ENCODE results near the gene PKP3. TPM values are rescaled to one million over a fixed set of nuclear protein-coding genes. Genes with fewer than 3 reads are reported as not detected.

PKP3 gene
- total RNA-seq, 3 donors from 2014 or later: 0.32 to 60.9 (median 36.7) TPM

DNA sequence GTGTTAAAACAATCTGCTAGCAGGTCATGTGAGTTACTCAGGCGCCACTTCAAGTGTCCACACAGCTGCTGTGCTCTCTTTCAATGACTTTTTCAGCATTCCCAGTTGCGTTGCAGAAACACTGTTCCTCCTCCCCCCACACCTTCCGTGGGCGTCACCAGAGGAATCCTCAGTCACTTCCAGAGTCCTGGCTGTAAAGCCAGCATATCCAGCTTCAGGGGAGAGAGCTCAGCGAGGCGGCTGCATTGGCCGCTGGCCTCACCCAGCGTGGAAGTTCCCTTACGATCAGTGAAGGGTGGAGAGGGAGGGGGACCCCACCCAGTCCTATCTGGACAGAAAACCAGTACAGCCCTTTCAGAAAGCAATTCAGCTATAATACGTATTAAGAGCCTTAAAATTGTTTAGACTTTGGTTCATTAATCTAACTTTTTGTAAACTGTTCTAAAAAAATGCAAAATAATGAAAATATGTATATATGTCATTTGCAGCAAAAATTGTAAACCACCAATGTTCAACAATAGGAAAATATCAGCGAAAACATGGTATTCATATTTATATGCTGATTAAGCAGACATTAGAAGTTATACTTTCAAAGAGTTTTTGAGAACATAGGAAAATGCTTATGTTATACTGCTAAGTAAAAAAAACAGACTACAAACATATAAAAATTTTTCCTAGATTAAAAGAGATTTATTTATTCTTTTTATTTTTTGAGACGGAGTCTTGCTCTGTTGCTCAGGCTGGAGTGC, 50.6 kb downstream of the PKP3 start:
- Histone ChIP-seq H3K4me3 (no peak overlapping the region), H3K4me1 (peaks cover 0 to 4% of the 10 kb centered on the region in 2 donors), H3K9me3 (no peaks in the 10 kb centered on the region), H3K27ac (no peak overlapping the region), H3K36me3 (no peaks in the 10 kb centered on the region), H3K27me3 (peaks cover 0 to 4% of the 10 kb centered on the region in 2 donors)
- DNase-seq (ENCODE audit: low spot score in 2 of 2): peak in 1 of 2 donors; percentile 39
- TF ChIP-seq POLR2AphosphoS5 (IDR thresholded peaks at IDR 0.05) (no peak), POLR2A (IDR thresholded peaks at IDR 0.05) (no peak)
- TF ChIP-seq, protein P1, sequence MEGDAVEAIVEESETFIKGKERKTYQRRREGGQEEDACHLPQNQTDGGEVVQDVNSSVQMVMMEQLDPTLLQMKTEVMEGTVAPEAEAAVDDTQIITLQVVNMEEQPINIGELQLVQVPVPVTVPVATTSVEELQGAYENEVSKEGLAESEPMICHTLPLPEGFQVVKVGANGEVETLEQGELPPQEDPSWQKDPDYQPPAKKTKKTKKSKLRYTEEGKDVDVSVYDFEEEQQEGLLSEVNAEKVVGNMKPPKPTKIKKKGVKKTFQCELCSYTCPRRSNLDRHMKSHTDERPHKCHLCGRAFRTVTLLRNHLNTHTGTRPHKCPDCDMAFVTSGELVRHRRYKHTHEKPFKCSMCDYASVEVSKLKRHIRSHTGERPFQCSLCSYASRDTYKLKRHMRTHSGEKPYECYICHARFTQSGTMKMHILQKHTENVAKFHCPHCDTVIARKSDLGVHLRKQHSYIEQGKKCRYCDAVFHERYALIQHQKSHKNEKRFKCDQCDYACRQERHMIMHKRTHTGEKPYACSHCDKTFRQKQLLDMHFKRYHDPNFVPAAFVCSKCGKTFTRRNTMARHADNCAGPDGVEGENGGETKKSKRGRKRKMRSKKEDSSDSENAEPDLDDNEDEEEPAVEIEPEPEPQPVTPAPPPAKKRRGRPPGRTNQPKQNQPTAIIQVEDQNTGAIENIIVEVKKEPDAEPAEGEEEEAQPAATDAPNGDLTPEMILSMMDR (IDR thresholded peaks at IDR 0.05): no peak
- intact Hi-C loops (cut with DNase I; ENCODE audit: low total_unique reads): no loop called here

DNA sequence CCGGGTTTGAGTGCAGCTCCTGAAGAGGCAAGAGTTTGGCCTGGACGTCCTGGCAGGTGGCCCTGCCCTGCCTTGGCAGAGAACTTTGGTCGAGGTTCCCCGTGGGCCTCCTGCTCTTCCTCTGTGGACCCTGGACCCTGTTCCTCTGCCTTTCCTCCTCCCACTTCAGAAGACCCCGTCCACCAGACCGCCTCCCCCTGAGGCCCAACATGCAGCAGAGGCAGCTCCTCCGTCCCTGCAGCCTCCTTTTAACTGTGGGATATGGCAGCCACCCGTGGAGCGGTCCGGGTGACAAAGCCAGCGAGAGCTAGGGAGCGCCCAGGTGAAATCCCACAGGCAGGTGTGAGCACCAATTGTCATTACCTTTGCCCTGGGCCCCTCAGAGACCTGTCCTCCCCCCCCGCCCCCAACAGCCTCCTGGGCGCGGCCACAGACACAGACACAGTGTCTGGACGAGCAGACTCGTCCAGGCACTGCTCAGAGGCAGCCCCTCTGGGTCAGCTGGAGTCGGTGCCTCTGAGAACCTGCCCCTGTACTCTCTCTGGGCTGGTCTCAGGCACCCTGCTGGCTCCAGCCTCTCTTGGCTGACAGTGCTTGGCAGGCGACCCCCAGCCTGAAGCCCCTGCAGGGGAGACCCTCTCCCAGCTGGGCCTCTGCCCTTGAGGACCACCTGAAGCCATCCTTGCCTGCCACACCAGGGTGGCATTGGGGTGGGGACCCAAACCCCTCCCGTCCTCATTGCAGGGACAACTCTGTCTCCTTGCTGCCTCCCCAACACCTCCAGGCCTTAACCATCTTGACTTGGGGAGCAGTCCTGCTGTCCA, 52.0 kb downstream of the PKP3 start:
- H3K4me3 ChIP-seq: no peak overlapping the region
- H3K4me1 ChIP-seq: peaks cover 0 to 4% of the 10 kb centered on the region in 2 donors
- no peak for DNase-seq (ENCODE audit: low spot score in 2 of 2)
- no peaks in the 10 kb centered on the region for H3K36me3 ChIP-seq
- H3K9me3 ChIP-seq: no peaks in the 10 kb centered on the region
- no peak overlapping the region for H3K27ac ChIP-seq
- no peak for TF ChIP-seq POLR2A (IDR thresholded peaks at IDR 0.05)
- TF ChIP-seq, protein P1 (IDR thresholded peaks at IDR 0.05): no peak
- no peak for TF ChIP-seq POLR2AphosphoS5 (IDR thresholded peaks at IDR 0.05)
- H3K27me3 ChIP-seq: peaks cover 0 to 4% of the 10 kb centered on the region in 2 donors
- intact Hi-C loops (cut with DNase I; ENCODE audit: low total_unique reads): no loop called here

DNA sequence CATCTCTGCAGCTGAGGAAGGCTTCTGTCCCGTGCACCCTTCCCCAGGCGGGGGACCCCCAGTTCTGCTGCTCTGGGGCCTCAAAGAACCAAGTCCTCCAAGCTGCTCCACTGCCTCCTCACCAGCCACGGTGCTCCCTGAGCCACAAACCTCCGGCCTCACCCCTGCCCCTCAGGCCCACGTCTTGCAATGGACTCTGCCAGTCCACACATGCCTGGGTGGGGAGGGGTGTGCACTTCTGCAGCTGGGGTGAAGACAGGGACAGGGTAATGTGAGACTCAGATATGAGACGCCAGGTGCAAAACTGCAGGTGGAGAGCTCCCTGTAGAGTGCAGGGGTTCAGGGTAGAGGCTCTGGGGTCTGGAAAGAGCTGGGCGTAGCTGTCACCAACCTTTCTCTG, 52.9 kb downstream of the PKP3 start:
- H3K36me3 ChIP-seq: no peaks in the 10 kb centered on the region
- TF ChIP-seq POLR2A (IDR thresholded peaks at IDR 0.05) (no peak), POLR2AphosphoS5 (IDR thresholded peaks at IDR 0.05) (no peak)
- TF ChIP-seq, protein P1 (IDR thresholded peaks at IDR 0.05): no peak
- H3K27ac ChIP-seq: no peak overlapping the region
- H3K4me3 ChIP-seq: no peak overlapping the region
- peaks cover 0 to 4% of the 10 kb centered on the region in 2 donors for H3K27me3 ChIP-seq
- intact Hi-C loops (cut with DNase I; ENCODE audit: low total_unique reads): no loop called here
- DNase-seq (ENCODE audit: low spot score in 2 of 2): no peak
- peaks cover 0 to 4% of the 10 kb centered on the region in 2 donors for H3K4me1 ChIP-seq
- no peaks in the 10 kb centered on the region for H3K9me3 ChIP-seq

DNA sequence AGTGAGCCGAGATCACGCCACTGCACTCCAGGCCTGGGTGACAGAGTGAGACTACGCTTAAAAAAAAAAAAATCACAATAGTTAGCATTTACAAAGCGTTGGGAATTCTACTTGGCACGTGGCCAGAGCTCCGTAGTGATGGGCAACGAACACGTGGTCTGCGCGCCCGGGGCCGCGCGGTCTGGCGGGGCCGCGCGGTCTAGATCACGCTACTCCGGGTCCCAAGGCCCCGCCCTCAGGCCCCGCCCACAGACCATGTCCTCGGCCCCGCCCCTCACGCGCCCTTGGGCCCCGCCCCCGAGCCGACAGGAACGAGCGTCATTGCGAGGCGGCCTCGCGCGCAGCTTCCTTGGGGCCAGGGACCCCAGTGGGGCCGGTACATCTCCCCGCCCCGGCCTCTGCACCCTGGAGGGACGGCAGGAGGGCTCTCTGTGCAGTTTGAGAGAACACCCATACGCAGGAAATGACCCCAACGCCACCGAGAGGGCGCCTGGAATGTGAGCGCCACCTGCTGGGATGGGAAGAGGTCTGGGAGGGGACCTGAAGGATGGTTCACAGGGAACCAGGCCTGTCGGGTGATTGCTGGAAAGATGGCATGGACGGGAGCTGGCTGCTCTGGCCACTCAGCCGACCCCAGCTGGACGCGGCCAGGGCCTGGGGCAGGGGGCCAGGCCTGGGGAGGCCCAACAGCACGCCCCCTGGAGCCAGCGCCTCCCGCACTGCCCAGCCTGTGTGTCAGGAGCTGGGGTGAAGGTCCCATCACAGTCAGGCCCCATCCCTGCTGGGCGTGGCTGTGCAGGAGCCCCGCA, 54.1 kb downstream of the PKP3 start:
- Histone ChIP-seq H3K4me3 (peak overlapping the region; percentile 55 to 72 (median 56)), H3K36me3 (no peaks in the 10 kb centered on the region), H3K27ac (peak overlapping the region; percentile 89 to 90), H3K27me3 (no peaks in the 10 kb centered on the region), H3K4me1 (peaks cover 0 to 4% of the 10 kb centered on the region in 2 donors), H3K9me3 (no peaks in the 10 kb centered on the region)
- intact Hi-C loops (cut with DNase I; ENCODE audit: low total_unique reads): no loop called here
- DNase-seq (ENCODE audit: low spot score in 2 of 2): peak; percentile 91 to 94
- TF ChIP-seq POLR2A (IDR thresholded peaks at IDR 0.05) (peak; percentile 71), POLR2AphosphoS5 (IDR thresholded peaks at IDR 0.05) (peak; percentile 87 to 91 (median 89))
- TF ChIP-seq, protein P1 (IDR thresholded peaks at IDR 0.05): peak; percentile 62 to 95 (median 82)

All from breast epithelium (tissue), 4 donors.